Natural killer cell treated with Interleukin-12 subunit alpha and Interleukin-12 subunit beta and Interleukin-15 and Interleukin-18, amount 100 ng/mL, for 72 hours (primary cell): ENCODE results near the gene TMEM63A. TPM values are rescaled to one million over a fixed set of nuclear protein-coding genes. Genes with fewer than 3 reads are reported as not detected.
"Not testable (repeated sequence)": the region's sequence is repeated elsewhere in the genome, so short reads cannot be mapped to it uniquely, and the experiment has no call there.

Experiments used
- ATAC-seq, 2 donors: fragments of 150-1000 bp; cut with Tn5 transposase in 1 of 2; sonication (Bioruptor Pico), chemical (Tn5 transposase) in 1 of 2; 2 replicates each; pipeline ENCODE4 v1.10.0; 2021
- DNase-seq: peaks from one replicate; pipeline ENCODE4 v3.0.0; 2022; ENCODE audit warnings: low spot score
- H3K27ac Mint-ChIP-seq, 2 donors: 1 replicate in 1 of 2; 2 replicates in 1 of 2; pipeline ENCODE4 v1.8.0; 2022; ENCODE audit warnings: mixed read lengths in 2 of 2, mild to moderate bottlenecking in 1 of 2, moderate library complexity in 1 of 2
- H3K27me3 Mint-ChIP-seq, 2 donors: 1 replicate in 1 of 2; 2 replicates in 1 of 2; pipeline ENCODE4 v1.8.0; 2022; ENCODE audit warnings: mixed read lengths in 2 of 2
- H3K36me3 Mint-ChIP-seq: one replicate; pipeline ENCODE4 v1.8.0; 2022; ENCODE audit warnings: mixed read lengths
- H3K4me1 Mint-ChIP-seq, 2 donors: 1 replicate in 1 of 2; 2 replicates in 1 of 2; pipeline ENCODE4 v1.8.0; 2022; ENCODE audit warnings: low read depth in 2 of 2, mixed read lengths in 2 of 2, mild to moderate bottlenecking in 1 of 2
- H3K4me3 Mint-ChIP-seq: one replicate; pipeline ENCODE4 v1.8.0; 2022; ENCODE audit warnings: mixed read lengths
- H3K9me3 Mint-ChIP-seq: 2 replicates; pipeline ENCODE4 v1.8.0; 2022; ENCODE audit warnings: mixed read lengths
- total RNA-seq, 2 donors: library from RNA; stranded (reverse); gene quantifications; one replicate each; pipeline ENCODE4 v1.2.3, GENCODE V29; 2022

TMEM63A gene
- total RNA-seq, 2 donors from 2014 or later: 42.7 to 53.6 TPM

GRCh38 chr1:225897595-225898514 is 15.7 kb upstream of the TMEM63A start:
- no peak for ATAC-seq

GRCh38 chr1:225896937-225897549 is 14.9 kb upstream of the TMEM63A start:
- peaks cover 18 to 25% of the 10 kb centered on the region in 2 donors for H3K4me1 Mint-ChIP-seq
- H3K9me3 Mint-ChIP-seq: no peaks in the 10 kb centered on the region
- H3K36me3 Mint-ChIP-seq: no peaks in the 10 kb centered on the region
- peaks cover 0 to 3% of the 10 kb centered on the region in 2 donors for H3K27me3 Mint-ChIP-seq
- peak overlapping the region; percentile 52 to 70 for H3K27ac Mint-ChIP-seq
- peak; percentile 77 for DNase-seq
- peak; percentile 95 to 96 for ATAC-seq
- peak overlapping the region; percentile 44 for H3K4me3 Mint-ChIP-seq

More at GRCh38 chr1:225897595-225898514, 15.7 kb upstream of the TMEM63A start:
- Mint-ChIP-seq H3K27ac (peak overlapping the region; percentile 52 to 70), H3K4me1 (peaks cover 18 to 25% of the 10 kb centered on the region in 2 donors), H3K4me3 (peak overlapping the region; percentile 44), H3K36me3 (no peaks in the 10 kb centered on the region), H3K9me3 (no peaks in the 10 kb centered on the region), H3K27me3 (peaks cover 0 to 3% of the 10 kb centered on the region in 2 donors)
- DNase-seq: no peak

- Mint-ChIP-seq H3K27ac (peak overlapping the region in 1 of 2 donors; percentile 52), H3K4me1 (peaks cover 18 to 25% of the 10 kb centered on the region in 2 donors), H3K36me3 (no peaks in the 10 kb centered on the region), H3K9me3 (no peaks in the 10 kb centered on the region), H3K27me3 (peaks cover 0 to 3% of the 10 kb centered on the region in 2 donors), H3K4me3 (peak overlapping the region; percentile 44)
- DNase-seq: no peak
- ATAC-seq: no peak
Observed at GRCh38 chr1:225896494-225896893, 14.3 kb upstream of the TMEM63A start.

GRCh38 chr1:225892307-225892706 is 10.1 kb upstream of the TMEM63A start:
- Mint-ChIP-seq H3K36me3 (no peaks in the 10 kb centered on the region), H3K9me3 (no peaks in the 10 kb centered on the region), H3K27ac (no peak overlapping the region), H3K4me1 (peaks cover 9 to 11% of the 10 kb centered on the region in 2 donors), H3K4me3 (no peak overlapping the region), H3K27me3 (peaks cover 0 to 4% of the 10 kb centered on the region in 2 donors)
- ATAC-seq: no peak
- DNase-seq: no peak

GRCh38 chr1:225891229-225891972 is 9.2 kb upstream of the TMEM63A start:
- H3K4me1 Mint-ChIP-seq: peaks cover under 1 to 1% of the 10 kb centered on the region in 2 donors
- H3K27me3 Mint-ChIP-seq: peaks cover 0 to 4% of the 10 kb centered on the region in 2 donors
- H3K36me3 Mint-ChIP-seq: no peaks in the 10 kb centered on the region
- DNase-seq (no peak), ATAC-seq (no peak)
- no peak overlapping the region for H3K27ac Mint-ChIP-seq
- no peaks in the 10 kb centered on the region for H3K9me3 Mint-ChIP-seq
- H3K4me3 Mint-ChIP-seq: no peak overlapping the region

GRCh38 chr1:225890346-225891228 is 8.4 kb upstream of the TMEM63A start:
- no peak overlapping the region for H3K27ac Mint-ChIP-seq
- H3K4me3 Mint-ChIP-seq: no peak overlapping the region
- no peaks in the 10 kb centered on the region for H3K4me1 Mint-ChIP-seq
- no peaks in the 10 kb centered on the region for H3K36me3 Mint-ChIP-seq
- no peak for DNase-seq
- peaks cover 0 to 4% of the 10 kb centered on the region in 2 donors for H3K27me3 Mint-ChIP-seq
- no peaks in the 10 kb centered on the region for H3K9me3 Mint-ChIP-seq
- ATAC-seq: no peak

GRCh38 chr1:225889743-225890142 is 7.6 kb upstream of the TMEM63A start:
- H3K4me3 Mint-ChIP-seq: no peak overlapping the region
- ATAC-seq: no peak
- H3K4me1 Mint-ChIP-seq: no peaks in the 10 kb centered on the region
- H3K27me3 Mint-ChIP-seq: peaks cover 0 to 4% of the 10 kb centered on the region in 2 donors
- H3K36me3 Mint-ChIP-seq: no peaks in the 10 kb centered on the region
- DNase-seq: no peak
- H3K9me3 Mint-ChIP-seq: no peaks in the 10 kb centered on the region
- no peak overlapping the region for H3K27ac Mint-ChIP-seq

GRCh38 chr1:225888898-225889601 is 6.9 kb upstream of the TMEM63A start, which contains the start of gene LEFTY1:
TSS of gene LEFTY1 (minus strand) at chr1:225889146. CDS start at chr1:225889066, 80 bp downstream.
- no peak within 1 kb of the TSS for H3K4me3 Mint-ChIP-seq
- ATAC-seq (peak in 1 of 2 donors; percentile 48), DNase-seq (no peak)
- H3K27me3 Mint-ChIP-seq: peaks cover 0 to 4% of the 10 kb centered on the region in 2 donors
- H3K27ac Mint-ChIP-seq: no peak within 1 kb of the TSS
- peaks cover under 1% of the 10 kb centered on the region in 2 donors for H3K4me1 Mint-ChIP-seq
- no peaks in the 10 kb centered on the region for H3K9me3 Mint-ChIP-seq
- H3K36me3 Mint-ChIP-seq: no peaks in the 10 kb centered on the region

- Mint-ChIP-seq H3K27ac (no peak overlapping the region), H3K4me1 (peaks cover 6 to 7% of the 10 kb centered on the region in 2 donors), H3K4me3 (no peak overlapping the region), H3K9me3 (no peaks in the 10 kb centered on the region), H3K27me3 (peaks cover 0 to 4% of the 10 kb centered on the region in 2 donors), H3K36me3 (no peaks in the 10 kb centered on the region)
- no peak for DNase-seq
- ATAC-seq: no peak
Observed at GRCh38 chr1:225888289-225888897, 6.2 kb upstream of the TMEM63A start.

- not testable (repeated sequence) for H3K4me3 Mint-ChIP-seq, ATAC-seq, H3K27me3 Mint-ChIP-seq, DNase-seq, H3K27ac Mint-ChIP-seq, H3K36me3 Mint-ChIP-seq, H3K9me3 Mint-ChIP-seq
- H3K4me1 Mint-ChIP-seq: peaks cover 10 to 11% of the 10 kb centered on the region in 2 donors
Observed at GRCh38 chr1:225887554-225888288, 5.5 kb upstream of the TMEM63A start.

GRCh38 chr1:225887030-225887314 is 4.8 kb upstream of the TMEM63A start:
- DNase-seq (no peak), ATAC-seq (no peak)
- Mint-ChIP-seq H3K4me1 (peaks cover 10 to 11% of the 10 kb centered on the region in 2 donors), H3K4me3 (no peak overlapping the region), H3K36me3 (no peaks in the 10 kb centered on the region), H3K27me3 (peaks cover 0 to 4% of the 10 kb centered on the region in 2 donors), H3K27ac (no peak overlapping the region), H3K9me3 (no peaks in the 10 kb centered on the region)
